ENCODE measurements around the gene CCP110. TPM values are rescaled to one million over a fixed set of nuclear protein-coding genes. Genes with fewer than 3 reads are reported as not detected.

CCP110 gene
- total RNA-seq, 1 experiment from 2014 or later = 5.4 TPM

DNA sequence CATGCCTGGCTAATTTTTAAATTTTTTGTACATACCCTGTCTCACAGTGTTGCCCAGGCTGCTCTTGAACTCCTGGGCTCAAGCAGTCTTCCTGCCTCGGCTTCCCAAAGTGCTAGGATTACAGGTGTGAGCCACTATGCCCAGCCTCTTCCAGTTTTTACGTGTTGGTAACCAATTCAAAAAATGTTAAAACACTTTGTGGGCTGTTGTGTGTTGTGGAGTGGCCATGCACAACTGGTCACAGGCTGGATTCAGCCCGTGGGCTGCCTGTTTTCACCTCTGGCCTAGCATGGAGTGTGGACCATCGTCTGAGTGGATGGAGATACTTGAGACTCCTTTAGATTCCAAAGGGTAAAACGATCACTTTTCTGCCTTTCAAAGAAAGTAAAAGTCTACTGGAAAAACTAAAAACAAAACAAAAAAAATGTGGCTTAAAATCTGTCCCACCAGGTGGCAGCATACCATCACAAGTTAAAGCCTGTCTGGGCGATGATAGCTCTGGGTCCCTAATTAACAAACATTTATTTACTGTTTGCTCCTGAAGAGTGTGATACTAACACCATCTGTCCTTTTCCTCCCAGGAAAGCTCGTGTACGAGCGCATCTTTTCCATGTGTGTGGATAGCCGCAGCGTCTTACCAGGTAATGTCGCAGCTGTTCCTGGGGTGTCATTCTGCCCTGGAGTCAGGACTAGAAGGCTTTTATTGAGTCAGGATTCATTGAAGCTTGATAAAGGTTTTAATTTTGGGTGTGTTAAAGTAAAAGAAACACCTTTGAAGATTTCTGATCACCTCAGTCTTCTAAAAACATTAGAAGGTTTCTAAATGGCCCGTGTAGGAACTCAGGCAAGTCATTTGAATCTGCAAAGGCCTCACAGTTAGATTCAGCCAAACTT lies 77.6 kb downstream of the CCP110 start:
- TF ChIP-seq, protein P1, sequence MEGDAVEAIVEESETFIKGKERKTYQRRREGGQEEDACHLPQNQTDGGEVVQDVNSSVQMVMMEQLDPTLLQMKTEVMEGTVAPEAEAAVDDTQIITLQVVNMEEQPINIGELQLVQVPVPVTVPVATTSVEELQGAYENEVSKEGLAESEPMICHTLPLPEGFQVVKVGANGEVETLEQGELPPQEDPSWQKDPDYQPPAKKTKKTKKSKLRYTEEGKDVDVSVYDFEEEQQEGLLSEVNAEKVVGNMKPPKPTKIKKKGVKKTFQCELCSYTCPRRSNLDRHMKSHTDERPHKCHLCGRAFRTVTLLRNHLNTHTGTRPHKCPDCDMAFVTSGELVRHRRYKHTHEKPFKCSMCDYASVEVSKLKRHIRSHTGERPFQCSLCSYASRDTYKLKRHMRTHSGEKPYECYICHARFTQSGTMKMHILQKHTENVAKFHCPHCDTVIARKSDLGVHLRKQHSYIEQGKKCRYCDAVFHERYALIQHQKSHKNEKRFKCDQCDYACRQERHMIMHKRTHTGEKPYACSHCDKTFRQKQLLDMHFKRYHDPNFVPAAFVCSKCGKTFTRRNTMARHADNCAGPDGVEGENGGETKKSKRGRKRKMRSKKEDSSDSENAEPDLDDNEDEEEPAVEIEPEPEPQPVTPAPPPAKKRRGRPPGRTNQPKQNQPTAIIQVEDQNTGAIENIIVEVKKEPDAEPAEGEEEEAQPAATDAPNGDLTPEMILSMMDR (conservative IDR thresholded peaks at IDR 0.05; ENCODE audit: low read depth, low read length) = peak; percentile 79
- no peak for TF ChIP-seq EZH2 (IDR thresholded peaks at IDR 0.05; ENCODE audit: low read length, unreplicated experiment)
- Histone ChIP-seq H4K20me1 (ENCODE audit: low read length) (no peaks in the 10 kb centered on the region), H2AFZ (ENCODE audit: low read length) (peak overlapping the region; percentile 85), H3K27ac (ENCODE audit: low read length) (no peak overlapping the region), H3K79me2 (ENCODE audit: low read length) (no peaks in the 10 kb centered on the region), H3K36me3 (ENCODE audit: low read depth, low read length) (no peaks in the 10 kb centered on the region; the same call in 1 of the 2 replicates), H3F3A (ENCODE audit: low read length, unreplicated experiment) (no peaks in the 10 kb centered on the region), H3K27me3 (ENCODE audit: low read length) (no peaks in the 10 kb centered on the region), H3K4me2 (ENCODE audit: low read length) (0 out of 2 replicates have a peak overlapping the region, but pooled peaks have one; percentile 34), H3K9me2 (replicated peaks; ENCODE audit: low read length) (no peaks in the 10 kb centered on the region), H3K4me3 (ENCODE audit: low read length) (no peak overlapping the region), H3K9ac (ENCODE audit: low read length) (0 out of 2 replicates have a peak overlapping the region, but pooled peaks have one; percentile 31), H3K9me3 (ENCODE audit: low read length) (no peaks in the 10 kb centered on the region), H3K4me1 (ENCODE audit: insufficient read depth, low read length) (peaks cover 21% of the 10 kb centered on the region; the same call in 1 of the 2 replicates)
- intact Hi-C loops (cut with micrococcal nuclease) = loop anchor here (1.0 to 2.0 kb wide), 2 partner anchors 43 to 284 kb away; no protein-coding TSS in a partner anchor
- ATAC-seq = no peak
- CTCF ChIA-PET = interaction anchor here (0.5 to 1.5 kb wide), 6 partner anchors 18 to 287 kb away, joined by 3 to 8 read pairs (median 6); no protein-coding TSS in a partner anchor
- POLR2A ChIA-PET (ENCODE audit: unreplicated experiment) = no interaction called here
- peak; percentile 47 for DNase-seq
- no TSS peak for BruUV-seq (replicated peaks)

Other genes with a start within 250 kb of the CCP110 start
- not detected in 2 replicates for gene CLEC19A, start 238.2 kb upstream of the CCP110 start, total RNA-seq (2014; rRNA removed)
- gene TMC5, start 106.1 kb upstream of the CCP110 start, total RNA-seq (2014; rRNA removed) = 7.4 and 7.9 TPM in 2 replicates
- 45.6 and 50.7 TPM in 2 replicates for gene GDE1, start 1.8 kb upstream of the CCP110 start, total RNA-seq (2014; rRNA removed)
- gene VPS35L, start 31.8 kb downstream of the CCP110 start, total RNA-seq (2014; rRNA removed) = 2.9 and 9.1 TPM in 2 replicates
- gene KNOP1, start 194.3 kb downstream of the CCP110 start, total RNA-seq (2014; rRNA removed) = 13.6 and 18.8 TPM in 2 replicates
- gene IQCK, start 194.3 kb downstream of the CCP110 start, total RNA-seq (2014; rRNA removed) = 3.3 and 8.9 TPM in 2 replicates